Smooth muscle cell of the brain vasculature (primary cell): Measurements from ENCODE around the gene PIGV.
A peak's percentile ranks its signal among the peaks of the same experiment; 100 is the strongest.

Source experiments
- DNase-seq: peaks from one replicate; pipeline ENCODE4 v3.0.0-alpha.2; 2012; ENCODE audit warnings: low read depth, low spot score

PIGV gene

DNA sequence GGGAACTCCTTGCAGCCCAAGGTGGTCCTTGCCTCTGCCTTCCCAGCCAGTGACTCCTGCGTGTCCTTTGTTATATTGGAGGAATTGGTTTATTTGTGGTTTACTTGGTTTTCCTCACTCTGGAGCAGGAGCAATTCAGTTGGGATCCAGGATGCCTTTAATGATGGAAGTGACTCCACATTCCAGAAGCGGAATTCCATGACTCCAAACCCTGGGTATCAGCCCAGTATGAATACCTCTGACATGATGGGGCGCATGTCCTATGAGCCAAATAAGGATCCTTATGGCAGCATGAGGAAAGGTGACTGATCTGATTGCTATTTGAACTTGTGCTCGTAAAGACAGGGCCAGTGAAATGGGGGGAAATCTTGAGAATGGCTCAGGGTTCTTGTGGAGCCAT is 15.1 kb upstream of the PIGV start:
- no peak for DNase-seq

DNA sequence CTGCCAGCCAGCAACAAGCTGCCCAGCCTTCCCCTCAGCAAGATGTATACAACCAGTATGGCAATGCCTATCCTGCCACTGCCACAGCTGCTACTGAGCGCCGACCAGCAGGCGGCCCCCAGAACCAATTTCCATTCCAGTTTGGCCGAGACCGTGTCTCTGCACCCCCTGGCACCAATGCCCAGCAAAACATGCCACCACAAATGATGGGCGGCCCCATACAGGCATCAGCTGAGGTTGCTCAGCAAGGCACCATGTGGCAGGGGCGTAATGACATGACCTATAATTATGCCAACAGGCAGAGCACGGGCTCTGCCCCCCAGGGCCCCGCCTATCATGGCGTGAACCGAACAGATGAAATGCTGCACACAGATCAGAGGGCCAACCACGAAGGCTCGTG is 13.3 kb upstream of the PIGV start:
- DNase-seq = no peak

DNA sequence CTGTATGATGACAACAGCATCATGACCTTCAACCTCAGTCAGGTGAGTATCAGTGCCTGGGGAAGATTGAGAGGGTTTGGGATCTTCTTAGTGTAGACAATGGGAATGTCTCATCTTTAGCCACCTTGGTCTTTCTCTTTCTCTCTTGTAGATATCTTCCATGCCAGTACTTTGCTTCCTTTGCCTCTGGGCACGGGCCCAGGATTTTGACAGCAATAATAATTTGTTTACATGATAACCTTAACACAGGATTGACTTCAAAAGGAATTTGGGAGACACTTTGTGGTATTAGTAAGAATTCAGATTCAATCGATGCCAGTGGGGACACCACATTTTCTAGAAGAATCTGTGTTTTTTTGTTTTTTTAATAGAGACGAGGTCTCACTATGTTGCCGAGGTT is 12.1 kb upstream of the PIGV start:
- DNase-seq = no peak

DNA sequence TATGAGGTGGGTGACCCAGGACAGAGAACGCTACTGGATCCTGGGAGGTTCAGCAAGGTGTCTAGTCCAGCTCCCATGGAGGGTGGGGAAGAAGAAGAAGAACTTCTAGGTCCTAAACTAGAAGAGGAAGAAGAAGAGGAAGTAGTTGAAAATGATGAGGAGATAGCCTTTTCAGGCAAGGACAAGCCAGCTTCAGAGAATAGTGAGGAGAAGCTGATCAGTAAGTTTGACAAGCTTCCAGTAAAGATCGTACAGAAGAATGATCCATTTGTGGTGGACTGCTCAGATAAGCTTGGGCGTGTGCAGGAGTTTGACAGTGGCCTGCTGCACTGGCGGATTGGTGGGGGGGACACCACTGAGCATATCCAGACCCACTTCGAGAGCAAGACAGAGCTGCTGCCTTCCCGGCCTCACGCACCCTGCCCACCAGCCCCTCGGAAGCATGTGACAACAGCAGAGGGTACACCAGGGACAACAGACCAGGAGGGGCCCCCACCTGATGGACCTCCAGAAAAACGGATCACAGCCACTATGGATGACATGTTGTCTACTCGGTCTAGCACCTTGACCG is 8.6 kb upstream of the PIGV start:
- DNase-seq = no peak

DNA sequence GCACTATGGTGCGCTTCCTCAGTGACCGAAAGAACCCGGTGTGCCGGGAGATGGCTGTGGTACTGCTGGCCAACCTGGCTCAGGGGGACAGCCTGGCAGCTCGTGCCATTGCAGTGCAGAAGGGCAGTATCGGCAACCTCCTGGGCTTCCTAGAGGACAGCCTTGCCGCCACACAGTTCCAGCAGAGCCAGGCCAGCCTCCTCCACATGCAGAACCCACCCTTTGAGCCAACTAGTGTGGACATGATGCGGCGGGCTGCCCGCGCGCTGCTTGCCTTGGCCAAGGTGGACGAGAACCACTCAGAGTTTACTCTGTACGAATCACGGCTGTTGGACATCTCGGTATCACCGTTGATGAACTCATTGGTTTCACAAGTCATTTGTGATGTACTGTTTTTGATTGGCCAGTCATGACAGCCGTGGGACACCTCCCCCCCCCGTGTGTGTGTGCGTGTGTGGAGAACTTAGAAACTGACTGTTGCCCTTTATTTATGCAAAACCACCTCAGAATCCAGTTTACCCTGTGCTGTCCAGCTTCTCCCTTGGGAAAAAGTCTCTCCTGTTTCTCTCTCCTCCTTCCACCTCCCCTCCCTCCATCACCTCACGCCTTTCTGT is 7.3 kb upstream of the PIGV start:
- DNase-seq = no peak

DNA sequence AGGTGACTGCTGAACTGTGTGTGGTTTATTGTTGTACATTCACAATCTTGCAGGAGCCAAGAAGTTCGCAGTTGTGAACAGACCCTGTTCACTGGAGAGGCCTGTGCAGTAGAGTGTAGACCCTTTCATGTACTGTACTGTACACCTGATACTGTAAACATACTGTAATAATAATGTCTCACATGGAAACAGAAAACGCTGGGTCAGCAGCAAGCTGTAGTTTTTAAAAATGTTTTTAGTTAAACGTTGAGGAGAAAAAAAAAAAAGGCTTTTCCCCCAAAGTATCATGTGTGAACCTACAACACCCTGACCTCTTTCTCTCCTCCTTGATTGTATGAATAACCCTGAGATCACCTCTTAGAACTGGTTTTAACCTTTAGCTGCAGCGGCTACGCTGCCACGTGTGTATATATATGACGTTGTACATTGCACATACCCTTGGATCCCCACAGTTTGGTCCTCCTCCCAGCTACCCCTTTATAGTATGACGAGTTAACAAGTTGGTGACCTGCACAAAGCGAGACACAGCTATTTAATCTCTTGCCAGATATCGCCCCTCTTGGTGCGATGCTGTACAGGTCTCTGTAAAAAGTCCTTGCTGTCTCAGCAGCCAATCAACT is 6.4 kb upstream of the PIGV start:
- DNase-seq = no peak

DNA sequence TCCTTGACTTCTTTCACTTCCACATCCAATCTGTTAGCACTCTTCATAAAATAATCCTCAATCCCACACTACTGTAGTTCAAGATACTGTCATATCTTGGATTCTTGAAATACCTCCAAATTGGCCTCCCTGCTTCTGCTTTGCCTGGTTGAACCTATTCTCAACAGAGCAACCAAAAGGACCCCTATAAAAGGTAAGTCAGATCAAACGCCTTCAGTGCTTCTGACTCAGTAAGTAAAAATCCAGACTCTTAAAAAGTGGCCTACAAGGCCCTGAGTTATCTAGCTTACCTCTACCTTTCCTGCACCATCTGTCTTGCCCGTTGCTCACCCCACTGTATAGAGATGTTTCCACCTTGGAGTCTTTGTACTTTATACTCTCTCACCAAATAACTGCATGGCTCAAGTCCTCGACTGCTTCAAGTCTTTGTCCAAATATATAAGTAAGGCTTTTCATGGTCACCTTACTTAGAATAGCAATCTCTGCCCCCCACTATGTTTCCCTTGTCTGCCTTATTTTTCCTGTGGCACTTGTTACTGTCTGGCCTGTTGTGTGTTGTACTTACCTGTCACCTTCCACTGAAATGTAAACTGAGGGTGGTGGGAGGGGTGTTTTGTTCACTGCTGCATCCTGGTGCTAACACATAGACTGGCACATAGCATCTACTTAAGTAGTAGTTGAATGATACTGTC is 5.1 kb upstream of the PIGV start:
- no peak for DNase-seq

DNA sequence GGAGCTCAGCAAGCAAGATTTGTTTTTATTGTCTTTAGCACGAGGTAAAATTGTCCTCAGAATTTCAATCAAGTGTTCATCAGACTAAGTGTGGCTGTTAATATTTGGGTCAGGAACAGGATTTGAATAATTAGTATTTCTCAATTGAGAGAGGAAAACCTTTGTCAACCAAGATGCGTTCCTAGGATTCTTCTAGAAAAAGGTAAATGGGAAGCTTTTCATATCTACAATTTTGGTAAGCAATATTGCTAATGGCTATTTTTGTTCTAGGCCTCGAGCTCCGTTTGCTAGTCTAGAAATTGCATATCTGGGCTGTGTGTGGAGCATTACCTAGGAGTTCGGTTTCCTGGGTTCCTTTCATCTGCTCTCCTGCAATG is 4.1 kb upstream of the PIGV start:
- DNase-seq = no peak

DNA sequence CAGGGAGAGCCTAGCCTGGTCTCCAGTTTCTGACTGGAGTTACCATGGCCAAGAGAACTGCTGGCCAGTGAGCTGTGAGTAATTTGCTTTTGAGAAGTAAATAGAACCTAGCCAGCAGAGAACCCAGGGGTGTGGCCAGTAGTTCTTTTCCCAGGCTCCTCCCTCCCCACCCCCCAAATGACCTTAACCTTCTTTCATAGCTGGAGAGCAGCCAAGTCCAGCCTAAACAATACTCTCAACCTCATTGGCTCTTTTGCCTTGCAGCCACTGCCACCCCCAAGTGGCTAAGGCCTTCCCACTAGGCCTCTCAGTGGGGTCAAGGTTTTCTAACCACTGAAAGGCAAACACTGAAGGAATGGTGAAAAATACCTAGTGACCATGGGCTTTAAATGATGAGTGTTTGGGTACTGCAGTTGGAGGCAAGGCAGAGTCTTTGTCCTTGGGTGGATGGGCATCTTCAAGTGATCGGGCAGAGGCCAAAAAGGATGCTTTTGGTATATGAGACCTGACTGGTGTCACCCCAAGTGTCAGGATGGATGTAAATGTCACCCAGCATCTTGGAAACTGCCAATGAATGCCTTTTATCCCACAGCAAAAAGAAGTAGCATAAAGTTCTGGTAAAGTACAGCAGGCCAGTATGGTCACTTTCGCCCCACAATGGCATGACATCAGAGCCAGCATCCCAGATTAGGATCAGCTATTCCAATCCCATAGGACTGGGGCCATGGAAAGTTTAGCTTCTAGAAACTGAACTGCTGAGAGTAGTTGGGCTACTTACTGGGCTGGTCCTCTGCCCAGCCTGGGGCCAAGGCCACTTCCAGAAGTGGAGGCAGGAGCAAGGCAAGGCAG is 3.5 kb upstream of the PIGV start:
- DNase-seq = peak; percentile 86

DNA sequence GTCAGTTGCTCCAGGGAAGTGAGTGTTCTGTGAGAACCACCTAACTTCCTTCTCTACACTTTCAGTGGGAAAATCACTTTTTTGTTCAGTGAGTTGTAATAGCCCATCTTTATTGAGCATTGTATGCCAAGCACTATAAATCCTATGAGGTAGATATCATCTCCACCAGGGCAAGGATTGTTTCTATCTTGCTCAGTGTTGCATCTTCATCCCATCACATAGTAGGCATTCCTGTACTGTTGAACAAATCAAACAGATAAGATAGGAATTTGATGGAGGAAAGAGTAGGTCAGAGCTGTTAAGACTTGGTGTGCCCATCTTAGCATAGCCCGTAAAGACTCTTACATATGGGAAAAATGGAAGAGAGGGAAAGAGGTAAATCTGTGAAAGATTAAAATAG is 2.9 kb upstream of the PIGV start:
- no peak for DNase-seq

DNA sequence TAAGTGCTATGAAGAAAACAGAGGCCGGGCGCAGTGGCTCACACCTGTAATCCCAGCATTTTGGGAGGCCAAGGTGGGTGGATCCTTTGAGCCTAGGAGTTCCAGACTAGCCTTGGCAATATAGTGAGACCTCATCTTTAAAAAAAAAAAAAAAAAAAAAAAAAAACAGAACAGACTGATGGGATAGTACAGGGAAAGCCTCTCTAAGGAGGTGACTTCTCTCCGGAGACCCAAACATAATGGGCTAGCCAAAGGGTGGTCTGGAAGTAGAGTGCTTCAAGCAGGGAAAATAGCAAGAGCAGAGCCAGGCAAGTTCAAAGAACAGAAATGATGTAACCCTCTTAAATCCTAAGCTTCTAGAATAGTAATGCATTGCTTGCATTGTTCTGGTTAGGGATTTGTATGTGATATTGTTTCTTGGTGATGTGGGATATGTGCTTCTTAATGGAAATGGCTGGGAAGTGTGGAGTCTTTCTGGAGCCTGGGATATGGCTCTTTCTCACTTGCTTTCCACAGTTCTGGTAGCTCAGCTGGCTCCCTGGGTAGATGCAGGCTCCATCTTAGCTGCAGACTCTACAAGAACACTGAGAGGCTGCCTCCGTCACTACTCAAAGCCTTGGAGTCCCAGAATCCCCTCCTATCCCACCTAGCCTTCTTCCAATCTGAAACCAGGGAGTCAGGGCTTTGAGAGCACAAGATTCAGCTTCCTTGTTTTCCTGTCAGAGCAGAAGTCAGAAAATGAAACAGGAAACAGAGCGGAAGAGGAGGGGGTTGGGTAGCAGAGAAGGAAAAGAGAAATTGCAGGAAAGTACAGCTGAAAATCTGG is 1.9 kb upstream of the PIGV start:
- no peak for DNase-seq

DNA sequence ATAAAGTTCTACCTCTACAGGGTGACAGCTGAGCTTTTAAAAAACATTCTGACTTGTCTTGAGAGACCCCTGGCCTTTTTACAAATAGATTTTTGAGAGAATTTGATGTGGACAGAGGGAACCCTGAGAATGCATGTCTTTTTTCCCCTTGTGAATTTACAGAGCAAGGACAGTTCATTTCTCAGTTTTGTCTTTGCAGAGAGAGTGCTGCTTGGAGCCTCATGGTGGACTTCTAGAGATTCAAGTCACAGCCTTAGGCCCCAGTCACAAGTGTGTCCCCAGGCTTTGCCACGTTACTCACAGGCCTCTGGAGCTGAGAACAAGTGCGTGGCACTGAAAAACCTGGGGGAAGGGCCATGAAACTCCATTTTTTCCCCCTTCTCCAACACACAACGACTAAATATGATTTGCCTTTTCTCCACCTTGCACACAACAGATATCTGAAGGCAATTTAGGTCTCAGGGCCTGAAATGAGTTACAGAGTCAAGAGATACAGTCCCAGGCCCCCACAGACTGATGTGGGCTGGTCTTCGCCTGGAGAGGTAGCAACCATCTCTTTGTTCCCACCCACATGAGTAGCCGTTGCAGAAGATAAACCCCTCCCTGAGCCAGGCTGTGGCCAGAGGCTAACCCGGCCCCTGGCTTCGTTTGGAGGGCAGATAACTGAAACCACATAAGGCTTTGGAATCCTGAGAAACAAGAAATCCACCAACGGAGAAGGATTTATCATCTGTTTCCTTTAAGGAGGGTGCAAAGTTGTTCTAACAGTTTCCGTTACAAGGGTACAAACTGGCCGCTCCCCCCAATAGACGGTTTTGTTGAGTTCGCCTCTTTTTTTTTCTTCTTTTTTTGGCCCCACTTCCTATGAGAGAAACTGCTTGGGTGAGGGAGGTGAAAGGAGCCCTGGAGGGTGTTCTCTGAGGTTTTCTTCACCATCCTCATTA is 1.0 kb upstream of the PIGV start:
- no peak for DNase-seq

DNA sequence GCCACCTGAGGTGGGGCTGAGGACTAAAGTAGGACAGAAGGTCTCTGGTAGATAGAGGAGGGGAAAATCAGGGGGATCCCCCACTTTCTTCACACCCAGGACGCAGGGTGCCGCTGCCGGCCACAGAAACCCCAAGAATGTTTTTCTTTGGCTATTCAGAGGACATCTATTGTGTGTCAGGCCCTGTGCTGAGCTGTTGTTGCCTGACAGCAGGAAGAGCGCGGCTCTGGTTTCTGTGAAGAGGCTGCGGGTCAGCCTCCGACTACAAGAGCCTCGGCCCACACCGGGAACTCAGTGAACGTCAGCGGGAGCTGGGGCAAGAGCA is 407 bp upstream of the PIGV start:
- no peak for DNase-seq

DNA sequence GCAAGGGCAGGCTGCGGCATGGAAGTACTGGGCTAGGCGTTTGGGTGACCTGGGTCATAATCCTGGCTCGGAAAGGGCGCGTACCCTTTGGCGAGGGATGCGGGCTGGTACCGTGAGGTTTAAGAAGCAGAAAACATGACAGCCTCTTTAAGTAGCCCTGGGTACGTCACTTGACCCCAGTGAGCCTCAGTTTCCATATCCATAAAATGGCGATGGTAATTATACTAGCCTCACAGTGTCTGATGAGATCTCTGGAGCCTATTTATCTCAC is 700 bp downstream of the PIGV start:
- DNase-seq = no peak

DNA sequence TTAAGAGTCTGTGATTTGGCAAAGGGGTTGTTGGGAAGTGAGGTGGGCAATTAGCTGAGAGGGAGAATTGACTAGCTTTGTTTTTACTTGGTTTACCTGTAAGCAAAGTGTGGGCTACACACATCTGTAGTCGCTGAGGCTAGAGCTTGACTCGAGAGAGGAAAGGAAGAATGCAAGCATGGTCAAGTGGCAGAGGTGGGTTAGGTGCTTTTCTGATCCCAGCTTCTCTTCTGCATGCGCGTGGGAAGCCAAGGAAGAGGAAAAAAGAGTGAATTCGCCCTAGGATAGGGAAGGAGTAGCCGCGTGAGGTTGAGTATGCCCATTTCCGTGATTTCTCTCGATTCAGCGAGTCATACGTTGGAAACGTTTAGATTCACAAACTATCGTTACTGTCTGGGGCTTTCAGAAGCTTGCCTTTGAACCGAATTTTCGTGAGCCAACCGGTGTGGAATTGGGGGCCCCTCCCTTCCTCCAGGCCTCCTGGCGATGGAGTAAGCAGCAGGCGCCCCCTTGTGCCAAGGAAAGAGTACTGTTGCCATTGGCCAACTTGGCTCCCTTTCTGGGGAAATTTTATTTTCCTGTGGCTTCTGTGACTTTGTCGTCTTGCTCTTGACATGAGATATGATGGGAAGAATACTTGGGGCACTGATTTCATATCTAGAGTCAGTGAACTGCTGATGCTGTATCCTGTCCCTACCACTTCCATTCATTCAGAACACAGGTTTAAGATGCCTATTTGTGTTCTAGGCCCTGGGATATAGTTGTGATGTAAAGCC is 1.3 kb downstream of the PIGV start:
- DNase-seq = peak; percentile 57

DNA sequence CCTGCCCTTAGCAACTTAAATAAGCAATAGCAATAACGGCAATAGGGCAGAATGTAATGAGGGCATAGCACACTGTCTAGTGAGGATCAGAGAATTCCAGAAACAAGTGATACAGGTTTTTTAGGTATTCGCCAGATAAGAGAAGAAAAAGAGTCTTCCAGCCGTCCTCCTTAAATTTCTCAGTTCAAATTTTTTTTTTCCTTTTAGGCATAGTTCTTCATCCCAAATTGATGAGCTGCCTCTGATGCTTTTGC is 1.8 kb downstream of the PIGV start:
- no peak for DNase-seq

DNA sequence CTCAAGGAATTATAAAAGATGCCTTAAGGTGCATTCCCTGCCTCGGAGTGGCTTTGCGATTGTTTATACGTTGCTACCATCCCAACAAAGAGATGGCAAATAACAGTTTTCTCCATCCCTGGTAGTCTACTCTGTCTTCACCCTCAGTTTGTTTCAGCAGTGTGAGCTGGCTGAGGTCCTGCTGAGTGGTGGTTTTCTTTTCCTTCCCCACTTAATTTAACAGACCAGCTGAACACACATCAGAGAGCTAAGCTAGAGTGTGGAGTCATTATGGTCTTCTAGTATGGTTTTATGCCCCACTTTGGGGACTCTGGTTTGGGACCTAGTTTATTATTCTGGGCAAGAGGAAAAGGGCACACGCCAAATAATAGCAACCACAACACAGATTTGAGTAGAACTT is 2.2 kb downstream of the PIGV start:
- no peak for DNase-seq

DNA sequence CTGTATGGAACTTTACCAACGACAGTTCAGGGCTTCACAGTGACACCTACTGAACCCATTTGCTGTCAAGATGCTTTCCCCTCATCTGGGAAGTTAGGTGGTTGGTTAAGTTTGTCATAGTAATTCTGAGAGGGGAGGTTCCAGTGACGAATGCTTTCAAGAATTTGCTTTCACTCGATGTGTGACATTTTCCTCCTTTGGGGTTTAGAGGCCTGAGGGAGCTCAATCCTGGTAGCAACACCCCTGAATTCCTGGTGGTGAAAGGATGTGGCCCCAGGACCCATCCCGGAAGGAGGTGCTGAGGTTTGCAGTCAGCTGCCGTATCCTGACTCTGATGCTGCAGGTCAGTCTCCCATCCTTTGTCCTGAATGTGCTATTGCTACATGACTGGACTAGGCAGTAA is 2.8 kb downstream of the PIGV start:
- DNase-seq = no peak

DNA sequence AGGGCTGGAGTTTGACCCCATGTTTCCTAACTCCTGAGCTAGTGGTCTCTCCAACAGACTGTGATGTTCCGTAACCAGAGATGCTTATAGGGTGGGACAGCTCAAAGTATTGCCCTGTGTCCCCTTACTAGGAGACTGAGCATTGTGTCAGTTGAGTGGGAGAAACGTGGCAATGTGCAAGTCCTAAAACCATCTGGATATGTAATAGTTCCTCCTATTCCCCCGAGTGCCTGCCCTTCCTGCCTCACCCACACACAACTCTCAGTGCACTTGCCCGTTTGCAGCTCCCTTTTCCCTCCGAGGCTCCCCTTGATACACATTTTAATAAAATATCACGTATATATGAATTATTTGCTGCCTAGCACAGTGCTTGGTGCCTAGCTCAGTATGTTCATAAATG is 3.4 kb downstream of the PIGV start:
- DNase-seq = no peak

DNA sequence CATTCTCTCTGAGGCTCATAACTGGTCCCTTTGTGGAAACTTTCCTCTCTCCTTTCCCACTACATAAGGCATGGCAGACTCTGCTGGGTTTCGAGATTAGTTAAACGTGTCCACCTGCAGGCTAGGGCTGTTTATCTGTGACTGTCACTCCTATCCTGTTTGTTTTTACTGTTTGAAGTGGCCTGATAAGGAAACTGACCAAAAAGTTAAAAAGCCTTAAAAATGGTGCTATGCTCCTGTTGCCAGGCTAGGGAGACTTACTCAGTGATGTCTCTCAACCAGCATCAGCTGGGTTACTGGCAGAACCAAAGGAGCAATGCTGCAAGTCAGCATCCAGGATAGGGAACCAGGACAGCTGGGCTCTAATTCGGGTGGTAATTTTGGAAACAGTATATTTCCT is 3.9 kb downstream of the PIGV start:
- DNase-seq = no peak
